Measurements from ENCODE around the gene ZNRF3.
A peak's percentile ranks its signal among the peaks of the same experiment; 100 is the strongest.

Gene ZNRF3

DNA sequence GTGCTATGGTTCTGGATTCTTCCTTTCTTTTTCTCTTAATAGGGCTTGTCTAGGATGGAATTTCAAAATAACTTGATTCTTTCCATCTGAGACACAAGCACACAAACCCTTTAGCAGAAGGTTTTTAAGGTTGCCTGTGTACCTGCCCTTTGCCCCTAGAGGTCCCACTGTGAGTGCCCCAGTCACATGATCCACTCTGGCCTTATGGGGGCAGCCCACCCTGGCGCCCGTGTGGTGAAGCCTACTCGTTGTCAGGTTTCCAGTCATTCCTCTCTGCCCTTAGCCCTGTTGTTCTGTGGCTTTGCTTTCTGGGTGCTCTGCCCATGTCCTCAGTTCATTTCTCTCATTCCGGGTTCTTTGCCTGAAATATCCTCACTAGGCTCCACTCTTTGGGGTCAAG lies 51.8 kb downstream of the ZNRF3 start:
- Histone ChIP-seq H3K9me3 (ENCODE audit: low read length) (no peaks in the 10 kb centered on the region), H3K4me1 (ENCODE audit: insufficient read depth, low read length) (peaks cover 16% of the 10 kb centered on the region), H3K4me3 (ENCODE audit: low read length) (no peak overlapping the region), H2AFZ (ENCODE audit: low read depth, low read length) (no peak overlapping the region), H3K36me3 (ENCODE audit: insufficient read depth, low read length) (no peaks in the 10 kb centered on the region), H3K27me3 (ENCODE audit: insufficient read depth, low read length) (no peaks in the 10 kb centered on the region)

GRCh38 chr22:28935713-28936112 lies 52.3 kb downstream of the ZNRF3 start:
- no peaks in the 10 kb centered on the region for H3K27me3 ChIP-seq (ENCODE audit: insufficient read depth, low read length)

DNA sequence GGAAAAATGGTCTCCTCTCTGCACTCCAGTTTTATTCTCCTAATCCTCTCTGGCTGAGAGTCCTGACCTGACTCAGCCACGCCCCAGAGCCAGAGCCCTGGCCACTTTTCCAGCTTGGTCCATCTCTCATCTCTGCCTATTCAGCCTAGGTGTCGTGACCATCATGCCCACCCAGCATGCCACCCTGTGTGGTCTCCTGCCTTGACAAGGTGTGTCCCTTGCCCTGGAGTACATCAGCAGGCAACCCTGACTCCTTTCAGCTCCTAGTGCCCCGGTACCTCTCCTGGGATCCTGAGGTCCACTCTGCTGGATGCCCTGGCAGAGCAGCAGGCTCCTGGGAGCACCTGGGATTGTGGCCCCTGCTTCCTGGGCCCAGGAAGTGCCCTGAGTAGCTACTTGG lies 52.8 kb downstream of the ZNRF3 start:
- Histone ChIP-seq H3K27me3 (ENCODE audit: insufficient read depth, low read length) (no peaks in the 10 kb centered on the region), H3K4me1 (ENCODE audit: insufficient read depth, low read length) (peaks cover 25% of the 10 kb centered on the region), H2AFZ (ENCODE audit: low read depth, low read length) (no peak overlapping the region), H3K36me3 (ENCODE audit: insufficient read depth, low read length) (no peaks in the 10 kb centered on the region), H3K4me3 (ENCODE audit: low read length) (no peak overlapping the region), H3K9me3 (ENCODE audit: low read length) (no peaks in the 10 kb centered on the region)

More at GRCh38 chr22:28935713-28936112, 52.3 kb downstream of the ZNRF3 start:
- no peaks in the 10 kb centered on the region for H3K9me3 ChIP-seq (ENCODE audit: low read length)
- H3K4me1 ChIP-seq (ENCODE audit: insufficient read depth, low read length) = peaks cover 22% of the 10 kb centered on the region
- H2AFZ ChIP-seq (ENCODE audit: low read depth, low read length) = no peak overlapping the region
- no peaks in the 10 kb centered on the region for H3K36me3 ChIP-seq (ENCODE audit: insufficient read depth, low read length)
- H3K4me3 ChIP-seq (ENCODE audit: low read length) = no peak overlapping the region

- H3K9me3 ChIP-seq (ENCODE audit: low read length) = no peaks in the 10 kb centered on the region
- H2AFZ ChIP-seq (ENCODE audit: low read depth, low read length) = no peak overlapping the region
- H3K4me1 ChIP-seq (ENCODE audit: insufficient read depth, low read length) = peaks cover 36% of the 10 kb centered on the region
Measured at GRCh38 chr22:28937206-28938025, 54.0 kb downstream of the ZNRF3 start.

DNA sequence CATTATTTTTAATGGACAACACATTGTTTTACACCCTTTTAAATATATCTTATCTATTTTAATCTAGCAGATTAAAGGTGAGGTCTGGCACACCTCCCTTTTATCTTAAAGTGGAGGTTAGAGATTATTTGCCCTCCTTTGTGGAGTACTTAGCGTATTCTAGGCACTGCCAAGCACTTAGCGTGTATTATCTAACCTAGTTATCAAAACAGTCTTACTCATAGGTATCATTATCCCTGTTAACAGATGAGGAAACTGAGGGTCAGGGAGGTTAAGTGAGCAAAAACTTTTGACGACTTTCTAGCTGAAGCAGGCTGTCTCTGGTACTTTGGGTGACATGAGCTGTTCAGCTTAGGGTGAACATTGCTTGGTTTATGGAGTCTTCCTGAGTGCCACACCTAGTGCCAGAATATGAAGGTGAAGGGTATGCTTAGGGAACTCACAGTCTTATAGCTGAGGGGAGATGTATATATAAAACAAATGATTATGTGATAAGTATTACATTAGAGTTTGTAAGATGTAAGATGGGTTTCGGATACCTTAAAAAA lies 55.0 kb downstream of the ZNRF3 start:
- H3K4me3 ChIP-seq (ENCODE audit: low read length) = no peak overlapping the region
- no peaks in the 10 kb centered on the region for H3K9me3 ChIP-seq (ENCODE audit: low read length)
- H2AFZ ChIP-seq (ENCODE audit: low read depth, low read length) = no peak overlapping the region
- no peaks in the 10 kb centered on the region for H3K27me3 ChIP-seq (ENCODE audit: insufficient read depth, low read length)
- peaks cover 40% of the 10 kb centered on the region for H3K4me1 ChIP-seq (ENCODE audit: insufficient read depth, low read length)
- no peaks in the 10 kb centered on the region for H3K36me3 ChIP-seq (ENCODE audit: insufficient read depth, low read length)

More at GRCh38 chr22:28937206-28938025, 54.0 kb downstream of the ZNRF3 start:
- Histone ChIP-seq H3K27me3 (ENCODE audit: insufficient read depth, low read length) (no peaks in the 10 kb centered on the region), H3K36me3 (ENCODE audit: insufficient read depth, low read length) (no peaks in the 10 kb centered on the region), H3K4me3 (ENCODE audit: low read length) (no peak overlapping the region)

- H3K4me1 ChIP-seq (ENCODE audit: insufficient read depth, low read length) = peaks cover 45% of the 10 kb centered on the region
- no peak overlapping the region for H2AFZ ChIP-seq (ENCODE audit: low read depth, low read length)
- H3K27me3 ChIP-seq (ENCODE audit: insufficient read depth, low read length) = no peaks in the 10 kb centered on the region
- no peaks in the 10 kb centered on the region for H3K9me3 ChIP-seq (ENCODE audit: low read length)
- H3K36me3 ChIP-seq (ENCODE audit: insufficient read depth, low read length) = no peaks in the 10 kb centered on the region
- H3K4me3 ChIP-seq (ENCODE audit: low read length) = no peak overlapping the region
Measured at GRCh38 chr22:28939394-28939793, 56.0 kb downstream of the ZNRF3 start.

DNA sequence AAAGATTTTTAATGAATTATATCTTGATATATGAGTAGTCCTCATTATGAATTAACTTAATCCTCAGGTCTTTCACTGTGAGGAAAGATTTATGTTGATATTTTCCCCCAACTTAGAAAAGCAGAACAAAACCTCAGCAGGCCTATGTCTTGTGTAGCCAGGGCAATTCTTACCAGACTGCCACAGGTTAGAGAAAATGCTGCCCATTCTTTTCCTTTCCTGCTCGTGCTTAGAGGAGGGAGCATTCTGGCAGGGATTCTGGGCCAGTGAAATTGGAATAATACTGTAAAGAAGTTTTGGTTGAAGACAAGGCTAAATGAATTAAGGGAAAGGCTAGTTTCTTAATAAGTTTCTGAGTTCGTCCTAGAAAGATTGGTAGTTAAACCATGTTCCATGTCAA lies 56.6 kb downstream of the ZNRF3 start:
- H3K4me3 ChIP-seq (ENCODE audit: low read length) = no peak overlapping the region
- H3K4me1 ChIP-seq (ENCODE audit: insufficient read depth, low read length) = peaks cover 45% of the 10 kb centered on the region

GRCh38 chr22:28940441-28940840 lies 57.1 kb downstream of the ZNRF3 start:
- Histone ChIP-seq H3K36me3 (ENCODE audit: insufficient read depth, low read length) (no peaks in the 10 kb centered on the region), H3K4me1 (ENCODE audit: insufficient read depth, low read length) (peaks cover 45% of the 10 kb centered on the region), H2AFZ (ENCODE audit: low read depth, low read length) (no peak overlapping the region), H3K9me3 (ENCODE audit: low read length) (no peaks in the 10 kb centered on the region), H3K4me3 (ENCODE audit: low read length) (no peak overlapping the region), H3K27me3 (ENCODE audit: insufficient read depth, low read length) (no peaks in the 10 kb centered on the region)

More for the DNA sequence above, 56.6 kb downstream of the ZNRF3 start:
- no peaks in the 10 kb centered on the region for H3K9me3 ChIP-seq (ENCODE audit: low read length)
- H2AFZ ChIP-seq (ENCODE audit: low read depth, low read length) = no peak overlapping the region
- no peaks in the 10 kb centered on the region for H3K27me3 ChIP-seq (ENCODE audit: insufficient read depth, low read length)
- H3K36me3 ChIP-seq (ENCODE audit: insufficient read depth, low read length) = no peaks in the 10 kb centered on the region

GRCh38 chr22:28942333-28942732 lies 59.0 kb downstream of the ZNRF3 start:
- no peak overlapping the region for H2AFZ ChIP-seq (ENCODE audit: low read depth, low read length)
- peaks cover 45% of the 10 kb centered on the region for H3K4me1 ChIP-seq (ENCODE audit: insufficient read depth, low read length)
- no peaks in the 10 kb centered on the region for H3K36me3 ChIP-seq (ENCODE audit: insufficient read depth, low read length)
- H3K9me3 ChIP-seq (ENCODE audit: low read length) = peaks cover 8% of the 10 kb centered on the region
- H3K4me3 ChIP-seq (ENCODE audit: low read length) = no peak overlapping the region
- H3K27me3 ChIP-seq (ENCODE audit: insufficient read depth, low read length) = no peaks in the 10 kb centered on the region

- Histone ChIP-seq H3K27me3 (ENCODE audit: insufficient read depth, low read length) (no peaks in the 10 kb centered on the region), H2AFZ (ENCODE audit: low read depth, low read length) (no peak overlapping the region), H3K9me3 (ENCODE audit: low read length) (peaks cover 11% of the 10 kb centered on the region), H3K4me3 (ENCODE audit: low read length) (peak overlapping the region; percentile 28), H3K36me3 (ENCODE audit: insufficient read depth, low read length) (no peaks in the 10 kb centered on the region), H3K4me1 (ENCODE audit: insufficient read depth, low read length) (peaks cover 45% of the 10 kb centered on the region)
Measured at GRCh38 chr22:28942801-28943500, 59.6 kb downstream of the ZNRF3 start.

GRCh38 chr22:28943501-28943879 lies 60.1 kb downstream of the ZNRF3 start:
- H2AFZ ChIP-seq (ENCODE audit: low read depth, low read length) = no peak overlapping the region
- peak overlapping the region; percentile 28 for H3K4me3 ChIP-seq (ENCODE audit: low read length)
- no peaks in the 10 kb centered on the region for H3K27me3 ChIP-seq (ENCODE audit: insufficient read depth, low read length)
- H3K4me1 ChIP-seq (ENCODE audit: insufficient read depth, low read length) = peaks cover 45% of the 10 kb centered on the region
- H3K9me3 ChIP-seq (ENCODE audit: low read length) = peaks cover 11% of the 10 kb centered on the region
- H3K36me3 ChIP-seq (ENCODE audit: insufficient read depth, low read length) = no peaks in the 10 kb centered on the region

GRCh38 chr22:28947125-28947524 lies 63.8 kb downstream of the ZNRF3 start:
- Histone ChIP-seq H3K9me3 (ENCODE audit: low read length) (peaks cover 11% of the 10 kb centered on the region), H3K4me3 (ENCODE audit: low read length) (no peak overlapping the region), H3K27me3 (ENCODE audit: insufficient read depth, low read length) (no peaks in the 10 kb centered on the region), H2AFZ (ENCODE audit: low read depth, low read length) (no peak overlapping the region), H3K36me3 (ENCODE audit: insufficient read depth, low read length) (no peaks in the 10 kb centered on the region), H3K4me1 (ENCODE audit: insufficient read depth, low read length) (peaks cover 26% of the 10 kb centered on the region)

DNA sequence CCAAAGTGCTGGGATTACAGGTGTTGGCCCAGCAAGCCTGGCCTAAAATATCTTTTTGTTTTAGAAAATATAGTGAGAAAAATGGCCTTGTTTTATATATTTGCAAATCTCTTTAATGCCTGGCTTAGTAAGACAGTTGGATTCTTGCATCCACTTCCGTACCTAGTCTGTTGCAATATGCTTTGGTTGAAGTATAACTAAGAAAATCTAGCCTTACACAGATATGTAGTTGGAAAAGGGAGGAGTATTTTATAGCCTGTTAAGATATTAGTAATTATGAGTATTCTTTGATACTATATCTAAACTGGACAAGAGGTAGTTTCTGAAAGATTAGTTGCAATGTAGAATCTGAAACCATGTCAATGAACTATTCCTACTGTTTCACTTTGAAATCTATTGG lies 65.1 kb downstream of the ZNRF3 start:
- peaks cover 25% of the 10 kb centered on the region for H3K4me1 ChIP-seq (ENCODE audit: insufficient read depth, low read length)
- no peak overlapping the region for H2AFZ ChIP-seq (ENCODE audit: low read depth, low read length)
- H3K9me3 ChIP-seq (ENCODE audit: low read length) = peaks cover 11% of the 10 kb centered on the region
- H3K36me3 ChIP-seq (ENCODE audit: insufficient read depth, low read length) = no peaks in the 10 kb centered on the region
- H3K4me3 ChIP-seq (ENCODE audit: low read length) = no peak overlapping the region
- H3K27me3 ChIP-seq (ENCODE audit: insufficient read depth, low read length) = no peaks in the 10 kb centered on the region
